Activated CD4-positive, alpha-beta T cell treated with anti-CD3 and anti-CD28 coated beads for 36 hours (primary cell): ENCODE data around the gene GLG1. TPM values are rescaled to one million over a fixed set of nuclear protein-coding genes. Genes with fewer than 3 reads are reported as not detected.
"Not testable (repeated sequence)": the region's sequence is repeated elsewhere in the genome, so short reads cannot be mapped to it uniquely, and the experiment has no call there.

Experiments used
- ATAC-seq: fragments of 200-7000 bp; cut with Tn5 transposase; one replicate; pipeline ENCODE4 v1.10.0; 2021; ENCODE audit warnings: mild to moderate bottlenecking, moderate library complexity
- CTCF ChIA-PET: fragments of 350-600 bp; sonication (Branson Sonifier 250); formaldehyde crosslinking; loops from one replicate; lab custom pipeline; 2021; ENCODE audit warnings: antibody characterized with exemption; lab: Charles Lee
- POLR2A ChIA-PET: fragments of 350-600 bp; sonication (Branson Sonifier 250); formaldehyde crosslinking; loops from one replicate; lab custom pipeline; 2021; ENCODE audit warnings: antibody characterized with exemption, inconsistent platforms; lab: Charles Lee
- DNase-seq: peaks from one replicate; pipeline ENCODE4 v3.0.0-alpha.2; 2020
- H3K27ac Mint-ChIP-seq: one replicate; pipeline ENCODE4 v1.8.0; 2021; ENCODE audit warnings: mixed read lengths
- H3K27me3 Mint-ChIP-seq: one replicate; pipeline ENCODE4 v1.8.0; 2021; ENCODE audit warnings: mixed read lengths
- H3K36me3 Mint-ChIP-seq: one replicate; pipeline ENCODE4 v1.8.0; 2021; ENCODE audit warnings: low read depth, mixed read lengths
- H3K4me1 Mint-ChIP-seq: one replicate; pipeline ENCODE4 v1.8.0; 2021; ENCODE audit warnings: mixed read lengths
- H3K4me3 Mint-ChIP-seq: one replicate; pipeline ENCODE4 v1.8.0; 2021; ENCODE audit warnings: mild to moderate bottlenecking, moderate library complexity, mixed read lengths
- H3K9me3 Mint-ChIP-seq: one replicate; pipeline ENCODE4 v1.8.0; 2021; ENCODE audit warnings: low read depth, mixed read lengths
- intact Hi-C, 2 experiments: fragments of 100-400 bp; cut with DNase I in 1 of 2; cut with micrococcal nuclease in 1 of 2; formaldehyde crosslinking; loops; one replicate each; pipeline versions ENCODE4 v1.14.2 to v1.15.1; 2022 to 2024; cut with DNase I, micrococcal nuclease
- total RNA-seq, 2 experiments: library from RNA; stranded (reverse); gene quantifications; one replicate each; pipeline ENCODE4 v1.2.3, GENCODE V29; 2021

Gene GLG1
- total RNA-seq, 2 experiments from 2014 or later = 66.3 to 68.3 TPM

GRCh38 chr16:74561626-74562025 is 45.3 kb downstream of the GLG1 start:
- POLR2A ChIA-PET = no interaction called here
- CTCF ChIA-PET = interaction anchor here (0.6 to 1.2 kb wide), 5 partner anchors 8 to 59 kb away, joined by 3 to 6 read pairs (median 3); no protein-coding TSS in a partner anchor
- Mint-ChIP-seq H3K27me3 (no peaks in the 10 kb centered on the region), H3K4me3 (no peak overlapping the region), H3K36me3 (peaks cover 17% of the 10 kb centered on the region), H3K27ac (no peak overlapping the region), H3K9me3 (no peaks in the 10 kb centered on the region), H3K4me1 (peaks cover 78% of the 10 kb centered on the region)
- no peak for ATAC-seq
- intact Hi-C loops = no loop called here
- DNase-seq = no peak

GRCh38 chr16:74560912-74561311 is 46.0 kb downstream of the GLG1 start:
- Mint-ChIP-seq H3K27ac (no peak overlapping the region), H3K9me3 (no peaks in the 10 kb centered on the region), H3K27me3 (no peaks in the 10 kb centered on the region), H3K36me3 (peaks cover 17% of the 10 kb centered on the region), H3K4me3 (no peak overlapping the region), H3K4me1 (peaks cover 74% of the 10 kb centered on the region)
- intact Hi-C loops = no loop called here
- CTCF ChIA-PET = interaction anchor here (0.5 to 1.2 kb wide), 3 partner anchors 10 to 43 kb away, joined by 3 to 5 read pairs (median 3); no protein-coding TSS in a partner anchor
- ATAC-seq (no peak), DNase-seq (no peak)
- POLR2A ChIA-PET = no interaction called here

- DNase-seq (no peak), ATAC-seq (no peak)
- Mint-ChIP-seq H3K9me3 (no peaks in the 10 kb centered on the region), H3K27ac (no peak overlapping the region), H3K27me3 (no peaks in the 10 kb centered on the region), H3K4me1 (peaks cover 55% of the 10 kb centered on the region), H3K36me3 (peaks cover 6% of the 10 kb centered on the region), H3K4me3 (no peak overlapping the region)
- intact Hi-C loops = no loop called here
- CTCF ChIA-PET = interaction anchor here (0.6 to 1.2 kb wide), 3 partner anchors 15 to 95 kb away, joined by 3 to 4 read pairs (median 4); no protein-coding TSS in a partner anchor
- POLR2A ChIA-PET = no interaction called here
These were observed 48.0 kb downstream of the GLG1 start for GRCh38 chr16:74558873-74559272.

GRCh38 chr16:74557275-74557674 is 49.6 kb downstream of the GLG1 start:
- peak; percentile 16 for ATAC-seq
- Mint-ChIP-seq H3K36me3 (no peaks in the 10 kb centered on the region), H3K27ac (peak overlapping the region; percentile 55), H3K9me3 (no peaks in the 10 kb centered on the region), H3K27me3 (no peaks in the 10 kb centered on the region), H3K4me3 (no peak overlapping the region), H3K4me1 (peaks cover 40% of the 10 kb centered on the region)
- POLR2A ChIA-PET = interaction anchor here (0.6 kb wide), 1 partner anchor 71 kb away, joined by 3 read pairs; no protein-coding TSS in a partner anchor
- CTCF ChIA-PET = interaction anchor here (0.8 to 1.0 kb wide), 4 partner anchors 10 to 55 kb away, joined by 3 to 4 read pairs (median 3); no protein-coding TSS in a partner anchor
- DNase-seq = no peak
- intact Hi-C loops = no loop called here

GRCh38 chr16:74556375-74556922 is 50.5 kb downstream of the GLG1 start:
- POLR2A ChIA-PET = interaction anchor here (0.6 kb wide), 1 partner anchor 72 kb away, joined by 3 read pairs; no protein-coding TSS in a partner anchor
- intact Hi-C loops = no loop called here
- H3K27me3 Mint-ChIP-seq = no peaks in the 10 kb centered on the region
- no peaks in the 10 kb centered on the region for H3K36me3 Mint-ChIP-seq
- no peak overlapping the region for H3K27ac Mint-ChIP-seq
- no peak overlapping the region for H3K4me3 Mint-ChIP-seq
- ATAC-seq (no peak), DNase-seq (no peak)
- CTCF ChIA-PET = interaction anchor here (0.7 to 1.0 kb wide), 4 partner anchors 10 to 1902 kb away, joined by 3 to 5 read pairs (median 4); no protein-coding TSS in a partner anchor
- no peaks in the 10 kb centered on the region for H3K9me3 Mint-ChIP-seq
- H3K4me1 Mint-ChIP-seq = peaks cover 34% of the 10 kb centered on the region

GRCh38 chr16:74552357-74552756 is 54.6 kb downstream of the GLG1 start:
- CTCF ChIA-PET, intact Hi-C loops, DNase-seq, POLR2A ChIA-PET, H3K27ac Mint-ChIP-seq, H3K9me3 Mint-ChIP-seq, H3K4me3 Mint-ChIP-seq, H3K36me3 Mint-ChIP-seq, ATAC-seq, H3K27me3 Mint-ChIP-seq: not testable (repeated sequence)
- H3K4me1 Mint-ChIP-seq = peaks cover 14% of the 10 kb centered on the region

- H3K9me3 Mint-ChIP-seq, intact Hi-C loops, DNase-seq, H3K36me3 Mint-ChIP-seq, H3K4me3 Mint-ChIP-seq, ATAC-seq, CTCF ChIA-PET, H3K27ac Mint-ChIP-seq, H3K27me3 Mint-ChIP-seq: not testable (repeated sequence)
- POLR2A ChIA-PET = interaction anchor here (0.6 kb wide), 1 partner anchor 635 kb away, joined by 4 read pairs; no protein-coding TSS in a partner anchor
- H3K4me1 Mint-ChIP-seq = peaks cover 17% of the 10 kb centered on the region
These were observed 56.5 kb downstream of the GLG1 start for GRCh38 chr16:74550227-74551019.

GRCh38 chr16:74546112-74546511 is 60.8 kb downstream of the GLG1 start:
- peaks cover 22% of the 10 kb centered on the region for H3K4me1 Mint-ChIP-seq
- DNase-seq, H3K27ac Mint-ChIP-seq, H3K36me3 Mint-ChIP-seq, POLR2A ChIA-PET, ATAC-seq, H3K4me3 Mint-ChIP-seq, H3K9me3 Mint-ChIP-seq, intact Hi-C loops, H3K27me3 Mint-ChIP-seq: not testable (repeated sequence)
- CTCF ChIA-PET = interaction anchor here (0.7 kb wide), 1 partner anchor 50 kb away, joined by 3 read pairs; no protein-coding TSS in a partner anchor

GRCh38 chr16:74542911-74543578 is 63.9 kb downstream of the GLG1 start:
- peaks cover 24% of the 10 kb centered on the region for H3K4me1 Mint-ChIP-seq
- H3K9me3 Mint-ChIP-seq, H3K36me3 Mint-ChIP-seq, CTCF ChIA-PET, ATAC-seq, H3K27me3 Mint-ChIP-seq, DNase-seq, POLR2A ChIA-PET, H3K27ac Mint-ChIP-seq, H3K4me3 Mint-ChIP-seq, intact Hi-C loops: not testable (repeated sequence)

GRCh38 chr16:74540663-74541062 is 66.3 kb downstream of the GLG1 start:
- DNase-seq, H3K27me3 Mint-ChIP-seq, H3K27ac Mint-ChIP-seq, H3K9me3 Mint-ChIP-seq, CTCF ChIA-PET, intact Hi-C loops, H3K36me3 Mint-ChIP-seq, ATAC-seq, H3K4me3 Mint-ChIP-seq, POLR2A ChIA-PET: not testable (repeated sequence)
- H3K4me1 Mint-ChIP-seq = peaks cover 15% of the 10 kb centered on the region

- POLR2A ChIA-PET, H3K36me3 Mint-ChIP-seq, H3K4me3 Mint-ChIP-seq, CTCF ChIA-PET, DNase-seq, H3K27ac Mint-ChIP-seq, H3K27me3 Mint-ChIP-seq, H3K9me3 Mint-ChIP-seq, intact Hi-C loops: not testable (repeated sequence)
- ATAC-seq = peak; percentile 42
- H3K4me1 Mint-ChIP-seq = peaks cover 17% of the 10 kb centered on the region
These were observed 68.1 kb downstream of the GLG1 start for GRCh38 chr16:74538801-74539200.
